Measurements from ENCODE around the gene ACTRT2. TPM values are rescaled to one million over a fixed set of nuclear protein-coding genes. Genes with fewer than 3 reads are reported as not detected.

Gene ACTRT2
- total and polyA plus RNA-seq, 10 of the 15 experiments (the other 5 are each of a cell fraction or from before 2014, with no cell fraction given), result not detected

GRCh38 chr1:3024019-3024418, 2.8 kb downstream of the ACTRT2 start:
- ChIA-PET CTCF (no interaction called here), SMC1A (ENCODE audit: uncharacterized antibody, unreplicated experiment) (no interaction called here), RAD21 (ENCODE audit: unreplicated experiment) (no interaction called here), POLR2A (no interaction called here)
- no peak overlapping the region for H3K9ac ChIP-seq (ENCODE audit: control insufficient read depth, insufficient read depth, low read length)
- H3K27me3 ChIP-seq (replicated peaks in 1 of 2; ENCODE audit: control insufficient read depth in 2 of 2, insufficient read depth in 2 of 2, low read length in 1 of 2), result no peaks in the 10 kb centered on the region
- H2AFZ ChIP-seq (ENCODE audit: control insufficient read depth, low read depth, low read length), result no peak overlapping the region
- 29% methylated on average over 9 of the region's 9 CpGs for WGBS (ENCODE audit: insufficient coverage, insufficient replicate concordance, low lambda C conversion rate, missing lambda C conversion rate)
- DNase-seq (ENCODE audit: low read depth, low spot score) (no peak), ATAC-seq (no peak), FAIRE-seq (no peak)
- no peaks in the 10 kb centered on the region for H3K36me3 ChIP-seq (ENCODE audit: control insufficient read depth in 2 of 2, insufficient read depth in 2 of 2, low read length in 1 of 2)
- intact Hi-C loops (cut with micrococcal nuclease; ENCODE audit: unreplicated experiment), result no loop called here
- TF ChIP-seq ZZZ3 (IDR thresholded peaks at IDR 0.05; ENCODE audit: control insufficient read depth, insufficient read length, low read depth), result no peak
- TF ChIP-seq FOXK2 (IDR thresholded peaks at IDR 0.05), result no peak
- TF ChIP-seq POLR2AphosphoS2 (IDR thresholded peaks at IDR 0.05; ENCODE audit: low read depth, low read length), result no peak
- TF ChIP-seq NFYB (IDR thresholded peaks at IDR 0.05; ENCODE audit: insufficient read depth, low read depth, low read length), result no peak
- TF ChIP-seq PRDM15 (CRISPR knock-in tag; IDR thresholded peaks at IDR 0.05), result no peak
- no peaks in the 10 kb centered on the region for H4K20me1 ChIP-seq (ENCODE audit: control insufficient read depth, insufficient read depth)
- H3K4me2 ChIP-seq (ENCODE audit: control insufficient read depth, insufficient read depth), result no peak overlapping the region
- no peaks in the 10 kb centered on the region for H3K4me1 ChIP-seq (ENCODE audit: control insufficient read depth, insufficient read depth, low read length)
- H3K79me2 ChIP-seq (ENCODE audit: control insufficient read depth, insufficient read depth, low read length), result no peaks in the 10 kb centered on the region
- H3K9me3 ChIP-seq (replicated peaks; ENCODE audit: control insufficient read depth, insufficient read depth, low read length), result no peaks in the 10 kb centered on the region
- in situ Hi-C loops (cut with MboI), result no loop called here
- H3K4me3 ChIP-seq, result no peak overlapping the region
- H3K27ac ChIP-seq (ENCODE audit: control insufficient read depth, insufficient read depth), result no peak overlapping the region
- BruUV-seq (replicated peaks), result no TSS peak

Measured in GM12878 (cell line).